Measurements from ENCODE around the gene ASXL1. TPM values are rescaled to one million over a fixed set of nuclear protein-coding genes. Genes with fewer than 3 reads are reported as not detected.

ASXL1 gene
- total RNA-seq, 1 experiment from 2014 or later, result 52.2 TPM

- Histone ChIP-seq H2AFZ (ENCODE audit: low read depth, low read length, poor library complexity, severe bottlenecking) (no peak overlapping the region), H3K79me2 (ENCODE audit: insufficient read depth, low read length) (peaks cover 60% of the 10 kb centered on the region), H3K4me3 (replicated peaks in 1 of 2; ENCODE audit: low read depth in 1 of 2, low read length in 2 of 2) (no peak overlapping the region), H3K4me2 (ENCODE audit: low read length) (no peak overlapping the region), H3K27ac (ENCODE audit: low read depth, low read length) (no peak overlapping the region), H3K27me3 (ENCODE audit: insufficient read depth, low read length) (no peaks in the 10 kb centered on the region), H3K9me3 (ENCODE audit: control insufficient read depth in 1 of 2, insufficient read depth in 1 of 2, low read depth in 1 of 2, low read length in 2 of 2) (no peaks in the 10 kb centered on the region), H3K4me1 (ENCODE audit: control insufficient read depth in 1 of 2, insufficient read depth in 2 of 2, low read length in 2 of 2) (peaks cover 0 to 5% of the 10 kb centered on the region in 2 experiments; a peak in 1 of 4 replicates), H3K36me3 (ENCODE audit: control insufficient read depth in 1 of 2, insufficient read depth in 2 of 2, low read length in 2 of 2) (no peaks in the 10 kb centered on the region), H3K9me2 (ENCODE audit: insufficient read depth) (no peaks in the 10 kb centered on the region), H4K20me1 (ENCODE audit: insufficient read depth) (peaks cover 3% of the 10 kb centered on the region; the same call in 1 of the 2 replicates), H3K9ac (ENCODE audit: low read length) (no peak overlapping the region)
- CTCF ChIA-PET, result no interaction called here
- no peak for TF ChIP-seq CBX3 (IDR thresholded peaks at IDR 0.05; ENCODE audit: low read depth)
- TF ChIP-seq EGR1 (IDR thresholded peaks at IDR 0.05; ENCODE audit: low read depth), result no peak
- TF ChIP-seq, protein P1, sequence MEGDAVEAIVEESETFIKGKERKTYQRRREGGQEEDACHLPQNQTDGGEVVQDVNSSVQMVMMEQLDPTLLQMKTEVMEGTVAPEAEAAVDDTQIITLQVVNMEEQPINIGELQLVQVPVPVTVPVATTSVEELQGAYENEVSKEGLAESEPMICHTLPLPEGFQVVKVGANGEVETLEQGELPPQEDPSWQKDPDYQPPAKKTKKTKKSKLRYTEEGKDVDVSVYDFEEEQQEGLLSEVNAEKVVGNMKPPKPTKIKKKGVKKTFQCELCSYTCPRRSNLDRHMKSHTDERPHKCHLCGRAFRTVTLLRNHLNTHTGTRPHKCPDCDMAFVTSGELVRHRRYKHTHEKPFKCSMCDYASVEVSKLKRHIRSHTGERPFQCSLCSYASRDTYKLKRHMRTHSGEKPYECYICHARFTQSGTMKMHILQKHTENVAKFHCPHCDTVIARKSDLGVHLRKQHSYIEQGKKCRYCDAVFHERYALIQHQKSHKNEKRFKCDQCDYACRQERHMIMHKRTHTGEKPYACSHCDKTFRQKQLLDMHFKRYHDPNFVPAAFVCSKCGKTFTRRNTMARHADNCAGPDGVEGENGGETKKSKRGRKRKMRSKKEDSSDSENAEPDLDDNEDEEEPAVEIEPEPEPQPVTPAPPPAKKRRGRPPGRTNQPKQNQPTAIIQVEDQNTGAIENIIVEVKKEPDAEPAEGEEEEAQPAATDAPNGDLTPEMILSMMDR (IDR thresholded peaks at IDR 0.05 in 2 of 3, conservative IDR thresholded peaks at IDR 0.05 in 1 of 3; ENCODE audit: borderline replicate concordance in 1 of 3, insufficient read depth in 1 of 3, low read depth in 2 of 3, low read length in 2 of 3), result no peak
- no peak for TF ChIP-seq CEBPB (IDR thresholded peaks at IDR 0.05; ENCODE audit: low read depth)
- no peak for TF ChIP-seq ELF1 (IDR thresholded peaks at IDR 0.05; ENCODE audit: borderline replicate concordance, low read depth)
- TF ChIP-seq JUND (IDR thresholded peaks at IDR 0.05), result no peak
- no peak for TF ChIP-seq YY1 (IDR thresholded peaks at IDR 0.05; ENCODE audit: extremely low read depth, insufficient replicate concordance, low read depth, low read length)
- TF ChIP-seq RAD21 (IDR thresholded peaks at IDR 0.05; ENCODE audit: low read depth), result no peak
- no peak for TF ChIP-seq POLR2A (IDR thresholded peaks at IDR 0.05; ENCODE audit: borderline replicate concordance, extremely low read depth, insufficient read depth, insufficient read length)
- TF ChIP-seq EZH2phosphoT487 (IDR thresholded peaks at IDR 0.05; ENCODE audit: borderline replicate concordance), result no peak
- TF ChIP-seq SRF (IDR thresholded peaks at IDR 0.05; ENCODE audit: low read depth), result no peak
- intact Hi-C loops (cut with micrococcal nuclease), result no loop called here
- ATAC-seq (no peak), DNase-seq (ENCODE audit: low read depth, low spot score) (no peak)
- POLR2A ChIA-PET, result interaction anchor here (1.9 kb wide), 1 partner anchor 18 kb away, joined by 5 read pairs; no protein-coding TSS in a partner anchor
- RAD21 ChIA-PET (ENCODE audit: low non-redundant PET in 1 of 2, low total read pairs in 2 of 2, uncharacterized antibody in 2 of 2, unreplicated experiment in 2 of 2), result no interaction called here
- BruUV-seq (replicated peaks), result no TSS peak
Measured at GRCh38 chr20:32418376-32418775, 60.2 kb downstream of the ASXL1 start.
